HL-60 (cell line): ENCODE results near the gene STPG2.

Experiments
- POLR2AphosphoS5 ChIP-seq: IDR thresholded peaks from 2 replicates; pipeline ENCODE4 v1.6.1; 2012; ENCODE audit warnings: low read depth
- SPI1 ChIP-seq: IDR thresholded peaks from 2 replicates; pipeline ENCODE4 v1.6.1; 2012; ENCODE audit warnings: low read depth, mild to moderate bottlenecking, borderline replicate concordance
- TF ChIP-seq, protein P1 (sequence below): IDR thresholded peaks from one replicate; pipeline ENCODE4 v1.5.1; 2011; ENCODE audit warnings: low read length, control low read depth, inconsistent platforms; ENCODE audit not compliant: insufficient read depth
- TF ChIP-seq, protein P2 (sequence below): IDR thresholded peaks from 2 replicates; pipeline ENCODE4 v1.6.1; 2012; ENCODE audit warnings: low read depth; ENCODE audit not compliant: insufficient replicate concordance

DNA sequence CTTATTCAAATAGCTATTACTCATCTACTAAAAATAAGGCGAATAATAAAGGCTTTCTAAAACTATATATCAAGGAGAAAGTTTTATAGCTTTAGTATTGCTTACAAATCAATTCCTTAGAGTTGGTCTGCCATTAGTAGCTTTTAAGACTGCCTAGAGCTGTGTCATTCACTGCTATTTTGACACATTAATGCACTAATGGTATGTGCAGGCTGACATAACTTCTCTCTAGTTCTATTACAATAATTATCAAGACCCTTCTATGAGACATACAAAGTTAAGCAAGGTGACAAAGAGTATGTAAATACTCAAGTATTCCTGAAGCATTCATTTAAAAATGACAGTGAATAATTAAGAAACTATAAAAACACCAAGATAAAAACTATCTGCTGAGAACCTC is 625.3 kb downstream of the STPG2 start:
- TF ChIP-seq, protein P1, sequence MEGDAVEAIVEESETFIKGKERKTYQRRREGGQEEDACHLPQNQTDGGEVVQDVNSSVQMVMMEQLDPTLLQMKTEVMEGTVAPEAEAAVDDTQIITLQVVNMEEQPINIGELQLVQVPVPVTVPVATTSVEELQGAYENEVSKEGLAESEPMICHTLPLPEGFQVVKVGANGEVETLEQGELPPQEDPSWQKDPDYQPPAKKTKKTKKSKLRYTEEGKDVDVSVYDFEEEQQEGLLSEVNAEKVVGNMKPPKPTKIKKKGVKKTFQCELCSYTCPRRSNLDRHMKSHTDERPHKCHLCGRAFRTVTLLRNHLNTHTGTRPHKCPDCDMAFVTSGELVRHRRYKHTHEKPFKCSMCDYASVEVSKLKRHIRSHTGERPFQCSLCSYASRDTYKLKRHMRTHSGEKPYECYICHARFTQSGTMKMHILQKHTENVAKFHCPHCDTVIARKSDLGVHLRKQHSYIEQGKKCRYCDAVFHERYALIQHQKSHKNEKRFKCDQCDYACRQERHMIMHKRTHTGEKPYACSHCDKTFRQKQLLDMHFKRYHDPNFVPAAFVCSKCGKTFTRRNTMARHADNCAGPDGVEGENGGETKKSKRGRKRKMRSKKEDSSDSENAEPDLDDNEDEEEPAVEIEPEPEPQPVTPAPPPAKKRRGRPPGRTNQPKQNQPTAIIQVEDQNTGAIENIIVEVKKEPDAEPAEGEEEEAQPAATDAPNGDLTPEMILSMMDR = no peak
- TF ChIP-seq POLR2AphosphoS5 (no peak), SPI1 (no peak)
- TF ChIP-seq, protein P2, sequence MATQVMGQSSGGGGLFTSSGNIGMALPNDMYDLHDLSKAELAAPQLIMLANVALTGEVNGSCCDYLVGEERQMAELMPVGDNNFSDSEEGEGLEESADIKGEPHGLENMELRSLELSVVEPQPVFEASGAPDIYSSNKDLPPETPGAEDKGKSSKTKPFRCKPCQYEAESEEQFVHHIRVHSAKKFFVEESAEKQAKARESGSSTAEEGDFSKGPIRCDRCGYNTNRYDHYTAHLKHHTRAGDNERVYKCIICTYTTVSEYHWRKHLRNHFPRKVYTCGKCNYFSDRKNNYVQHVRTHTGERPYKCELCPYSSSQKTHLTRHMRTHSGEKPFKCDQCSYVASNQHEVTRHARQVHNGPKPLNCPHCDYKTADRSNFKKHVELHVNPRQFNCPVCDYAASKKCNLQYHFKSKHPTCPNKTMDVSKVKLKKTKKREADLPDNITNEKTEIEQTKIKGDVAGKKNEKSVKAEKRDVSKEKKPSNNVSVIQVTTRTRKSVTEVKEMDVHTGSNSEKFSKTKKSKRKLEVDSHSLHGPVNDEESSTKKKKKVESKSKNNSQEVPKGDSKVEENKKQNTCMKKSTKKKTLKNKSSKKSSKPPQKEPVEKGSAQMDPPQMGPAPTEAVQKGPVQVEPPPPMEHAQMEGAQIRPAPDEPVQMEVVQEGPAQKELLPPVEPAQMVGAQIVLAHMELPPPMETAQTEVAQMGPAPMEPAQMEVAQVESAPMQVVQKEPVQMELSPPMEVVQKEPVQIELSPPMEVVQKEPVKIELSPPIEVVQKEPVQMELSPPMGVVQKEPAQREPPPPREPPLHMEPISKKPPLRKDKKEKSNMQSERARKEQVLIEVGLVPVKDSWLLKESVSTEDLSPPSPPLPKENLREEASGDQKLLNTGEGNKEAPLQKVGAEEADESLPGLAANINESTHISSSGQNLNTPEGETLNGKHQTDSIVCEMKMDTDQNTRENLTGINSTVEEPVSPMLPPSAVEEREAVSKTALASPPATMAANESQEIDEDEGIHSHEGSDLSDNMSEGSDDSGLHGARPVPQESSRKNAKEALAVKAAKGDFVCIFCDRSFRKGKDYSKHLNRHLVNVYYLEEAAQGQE = no peak
